K562 (cell line): ENCODE data around the gene JHY. TPM values are rescaled to one million over a fixed set of nuclear protein-coding genes. Genes with fewer than 3 reads are reported as not detected.

Experiments
- ATAC-seq: fragments of 200-7000 bp; cut with Tn5 transposase; 3 replicates; pipeline ENCODE4 v1.9.1; 2020; ENCODE audit warnings: moderate library complexity
- BruUV-seq: library from RNA; stranded (reverse); fragments of 400-500 nt; replicated peaks from 2 replicates; lab custom pipeline; 2021; lab: Mats Ljungman, UMichigan
- CTCF ChIA-PET: fragments of 300-600 bp; formaldehyde crosslinking; extraction: SDS; loops from one replicate; lab custom pipeline; 2021; ENCODE audit warnings: low intra/inter-chr PET ratio; lab: Yijun Ruan, JAX
- POLR2A ChIA-PET: fragments of 300-600, 350-650 bp; sonication (Branson Sonifier 250); formaldehyde crosslinking; extraction: SDS; loops from one replicate; lab custom pipeline; 2021; ENCODE audit warnings: antibody characterized with exemption, inconsistent platforms; lab: Yijun Ruan, JAX
- DNase-seq, 4 experiments: peaks; one replicate each; pipeline versions ENCODE4 v3.0.0 to v3.0.0-alpha.2; 2011 to 2018; ENCODE audit warnings: low spot score in 3 of 4, mixed read lengths in 3 of 4; ENCODE audit errors: extremely low read depth in 1 of 4
- FAIRE-seq: peaks from 2 replicates; lab custom pipeline; 2011; peaks lifted over from hg19 to GRCh38; lab: Jason Lieb, UNC
- H2AFZ ChIP-seq: 2 replicates; pipeline ENCODE4 v1.6.0; 2011; ENCODE audit warnings: low read depth, low read length, control low read depth, inconsistent platforms
- H3K27ac ChIP-seq: fragments of 200-600 bp; 3 replicates; pipeline ENCODE4 v1.8.0; 2011; ENCODE audit warnings: low read depth, mild to moderate bottlenecking, control low read depth, inconsistent platforms, low read length, moderate library complexity, mixed read lengths; ENCODE audit errors: extremely low read depth
- H3K27me3 ChIP-seq, 2 experiments: fragments of 300-600 bp in 1 of 2; 2 replicates in 1 of 2; 3 replicates in 1 of 2; pipeline versions ENCODE4 v1.6.0 to v1.8.0; 2011; ENCODE audit warnings: inconsistent platforms in 2 of 2, low read length in 2 of 2, mild to moderate bottlenecking in 1 of 2, mixed read lengths in 1 of 2, moderate library complexity in 1 of 2; ENCODE audit not compliant: control insufficient read depth in 2 of 2, insufficient read depth in 2 of 2
- H3K36me3 ChIP-seq: fragments of 300-600 bp; 3 replicates; pipeline ENCODE4 v1.8.0; 2011; ENCODE audit warnings: mild to moderate bottlenecking, low read length, inconsistent platforms; ENCODE audit not compliant: control insufficient read depth, insufficient read depth
- H3K4me1 ChIP-seq, 2 experiments: fragments of 200-600 bp in 1 of 2; replicated peaks in 1 of 2; 2 replicates in 1 of 2; 3 replicates in 1 of 2; pipeline versions ENCODE4 v1.5.1 to v1.8.0; 2011; ENCODE audit warnings: inconsistent platforms in 2 of 2, low read length in 2 of 2, mild to moderate bottlenecking in 1 of 2, mixed read lengths in 1 of 2, moderate library complexity in 1 of 2; ENCODE audit not compliant: control insufficient read depth in 2 of 2, insufficient read depth in 2 of 2
- H3K4me2 ChIP-seq: 2 replicates; pipeline ENCODE4 v1.6.1; 2011; ENCODE audit warnings: low read length, control low read depth, inconsistent platforms, mixed read lengths; ENCODE audit not compliant: insufficient read depth
- H3K4me3 ChIP-seq: fragments of 200-600 bp; sonication (generic), shearing (Covaris generic); 2 replicates; pipeline ENCODE4 v1.5.1; 2016; ENCODE audit warnings: control low read depth, inconsistent platforms
- H3K79me2 ChIP-seq: fragments of 200-600 bp; 3 replicates; pipeline ENCODE4 v1.8.0; 2011; ENCODE audit warnings: low read length, inconsistent platforms; ENCODE audit not compliant: control insufficient read depth, insufficient read depth
- H3K9ac ChIP-seq, 2 experiments: 2 replicates each; pipeline versions ENCODE4 v1.6.0 to v1.6.1; 2011; ENCODE audit warnings: low read depth in 2 of 2, low read length in 2 of 2, control low read depth in 1 of 2, inconsistent platforms in 1 of 2, mild to moderate bottlenecking in 1 of 2, mixed read lengths in 1 of 2; ENCODE audit not compliant: insufficient read depth in 1 of 2
- H3K9me1 ChIP-seq: one replicate; pipeline ENCODE4 v1.6.0; 2011; ENCODE audit warnings: inconsistent platforms, mild to moderate bottlenecking, low read length, moderate library complexity; ENCODE audit not compliant: control insufficient read depth, insufficient read depth
- H3K9me3 ChIP-seq: replicated peaks from 2 replicates; pipeline ENCODE4 v1.5.1; 2011; ENCODE audit warnings: low read depth, low read length, inconsistent platforms; ENCODE audit not compliant: control insufficient read depth, insufficient read depth
- H4K20me1 ChIP-seq: replicated peaks from 2 replicates; pipeline ENCODE4 v1.6.1; 2011; ENCODE audit warnings: low read length, inconsistent platforms, mixed read lengths; ENCODE audit not compliant: control insufficient read depth, insufficient read depth
- ADNP ChIP-seq: fragments of 200-800 bp; sonication (Bioruptor generic); IDR thresholded peaks from 2 replicates; pipeline ENCODE4 v1.6.1; 2016; ENCODE audit warnings: missing genetic modification characterization, missing compliant biosample characterization
- ARHGAP35 ChIP-seq: fragments of 450-650 bp; IDR thresholded peaks from 2 replicates; pipeline ENCODE4 v1.6.1; 2018; ENCODE audit not compliant: partially characterized antibody
- BHLHE40 ChIP-seq: IDR thresholded peaks from 2 replicates; pipeline ENCODE4 v1.6.1; 2011; ENCODE audit warnings: low read length, improper control_type of control experiment
- EP300 ChIP-seq: IDR thresholded peaks from 2 replicates; pipeline ENCODE4 v1.6.1; 2012; ENCODE audit warnings: low read length, improper control_type of control experiment
- FOS ChIP-seq: IDR thresholded peaks from 3 replicates; pipeline ENCODE4 v1.6.1; 2011; ENCODE audit not compliant: insufficient read length; ENCODE audit errors: extremely low read depth
- HDAC6 ChIP-seq: IDR thresholded peaks from 2 replicates; pipeline ENCODE4 v1.6.1; 2012; ENCODE audit warnings: low read depth, mild to moderate bottlenecking, control low read depth, inconsistent platforms, low read length, moderate library complexity
- MAFG ChIP-seq: fragments of 450-650 bp; conservative IDR thresholded peaks from 2 replicates; pipeline ENCODE4 v1.6.1; 2016; ENCODE audit warnings: missing genetic modification characterization, missing compliant biosample characterization
- PRMT5 ChIP-seq: sonication (generic); formaldehyde crosslinking; IDR thresholded peaks from 2 replicates; pipeline ENCODE4 v1.5.0; 2020; ENCODE audit warnings: missing genetic modification reagents
- PYGO2 ChIP-seq: fragments of 450-650 bp; IDR thresholded peaks from 2 replicates; pipeline ENCODE4 v1.6.1; 2016; ENCODE audit warnings: mild to moderate bottlenecking, missing genetic modification characterization, moderate library complexity, missing compliant biosample characterization
- SAFB2 ChIP-seq: fragments of 200-400 bp; formaldehyde crosslinking; IDR thresholded peaks from 2 replicates; pipeline ENCODE4 v1.6.1; 2018; ENCODE audit warnings: borderline replicate concordance, low read length, low read depth, moderate library complexity; ENCODE audit not compliant: severe bottlenecking
- TCF7 ChIP-seq: sonication (generic); IDR thresholded peaks from 2 replicates; pipeline ENCODE4 v1.6.1; 2016; ENCODE audit warnings: antibody characterized with exemption, borderline replicate concordance
- XRCC4 ChIP-seq: IDR thresholded peaks from one replicate; pipeline ENCODE4 v1.6.1; 2011; ENCODE audit not compliant: insufficient read depth, insufficient read length; ENCODE audit errors: extremely low read depth
- ZNF407 ChIP-seq: fragments of 450-650 bp; IDR thresholded peaks from 2 replicates; pipeline ENCODE4 v1.6.1; 2016; ENCODE audit warnings: low read depth
- ZNF584 ChIP-seq: fragments of 200-800 bp; sonication (Bioruptor generic); IDR thresholded peaks from 2 replicates; pipeline ENCODE4 v1.6.1; 2016; ENCODE audit warnings: low read depth, mild to moderate bottlenecking, missing genetic modification characterization, missing compliant biosample characterization
- WGBS: fragments of 100-300 bp; shearing (Covaris generic); methylation state at CpG from one replicate; pipeline ENCODE4 v1.1.6; 2016; ENCODE audit warnings: low coverage, mixed read lengths; ENCODE audit not compliant: insufficient coverage; ENCODE audit errors: missing lambda C conversion rate; 5-methylcytosine and 5-hydroxymethylcytosine counted together
- in situ Hi-C: fragments of 300-500 bp; cut with MboI; formaldehyde crosslinking; loops from 4 replicates; pipeline ENCODE4 v1.15.0; 2018; ENCODE audit warnings: inconsistent platforms, mixed read lengths
- intact Hi-C: fragments of 100-400 bp; cut with micrococcal nuclease; formaldehyde crosslinking; loops from 2 replicates; pipeline ENCODE4 v1.14.2; 2022
- polyA plus RNA-seq, 8 experiments: library from polyadenylated mRNA; depleted of rRNA in 4 of 8; stranded (reverse) in 5 of 8; unstranded in 3 of 8; fragments of >200 nt; fragmentation: Nextera tagmentation in 2 of 8; fragmentation: Illumina TruSeq in 1 of 8; extraction: Ambion mirVana in 2 of 8; extraction: Trizol in 1 of 8; gene quantifications; 2 replicates each; pipeline versions ENCODE4 v1.2.1 to v1.2.3, GENCODE V29; 2011 to 2014; ENCODE audit warnings: inconsistent platforms in 1 of 8, missing spikeins in 1 of 8
- total RNA-seq, 7 experiments: library from RNA; depleted of rRNA in 6 of 7; stranded (reverse); fragments of >200 nt in 6 of 7; fragmentation: Illumina TruSeq in 2 of 7; extraction: Trizol in 2 of 7; gene quantifications; 2 replicates each; pipeline versions ENCODE4 v1.2.1 to v1.2.3, GENCODE V29; 2011 to 2021; ENCODE audit warnings: low replicate concordance in 1 of 7
- TF ChIP-seq, protein P1 (sequence below): fragments of 450-650 bp; IDR thresholded peaks from 2 replicates; pipeline ENCODE4 v1.6.1; 2016; ENCODE audit warnings: antibody characterized with exemption

Gene JHY
- total and polyA plus RNA-seq, 9 of the 15 experiments (the other 6 are each of a cell fraction or from before 2014, with no cell fraction given): not detected

GRCh38 chr11:122872046-122872445, 10.5 kb upstream of the JHY start:
- BruUV-seq: no TSS peak
- Histone ChIP-seq H3K9me1 (no peaks in the 10 kb centered on the region), H3K9me3 (no peaks in the 10 kb centered on the region), H3K79me2 (no peaks in the 10 kb centered on the region), H3K27me3 (no peaks in the 10 kb centered on the region), H4K20me1 (no peaks in the 10 kb centered on the region)
- ATAC-seq: no peak
- intact Hi-C loops: no loop called here
- no peak for TF ChIP-seq HDAC6
- TF ChIP-seq PRMT5 (CRISPR knock-in tag): no peak
- TF ChIP-seq ARHGAP35: no peak
- TF ChIP-seq EP300: no peak
- TF ChIP-seq PYGO2: no peak
- no peak for TF ChIP-seq TCF7
- TF ChIP-seq MAFG (tag): no peak
- no peak for TF ChIP-seq SAFB2
- TF ChIP-seq ADNP (tag): no peak
- TF ChIP-seq ZNF407: no peak
- no peak for TF ChIP-seq XRCC4
- TF ChIP-seq FOS: no peak
- no peak for TF ChIP-seq ZNF584 (CRISPR knock-in tag)
- TF ChIP-seq, protein P1, sequence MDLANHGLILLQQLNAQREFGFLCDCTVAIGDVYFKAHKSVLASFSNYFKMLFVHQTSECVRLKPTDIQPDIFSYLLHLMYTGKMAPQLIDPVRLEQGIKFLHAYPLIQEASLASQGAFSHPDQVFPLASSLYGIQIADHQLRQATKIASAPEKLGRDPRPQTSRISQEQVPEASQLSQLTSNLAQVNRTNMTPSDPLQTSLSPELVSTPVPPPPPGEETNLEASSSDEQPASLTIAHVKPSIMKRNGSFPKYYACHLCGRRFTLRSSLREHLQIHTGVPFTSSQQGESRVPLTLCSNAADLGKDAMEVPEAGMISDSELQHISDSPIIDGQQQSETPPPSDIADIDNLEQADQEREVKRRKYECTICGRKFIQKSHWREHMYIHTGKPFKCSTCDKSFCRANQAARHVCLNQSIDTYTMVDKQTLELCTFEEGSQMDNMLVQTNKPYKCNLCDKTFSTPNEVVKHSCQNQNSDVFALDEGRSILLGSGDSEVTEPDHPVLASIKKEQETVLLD: no peak
- no peak for TF ChIP-seq BHLHE40
- TF ChIP-seq, all 486 proteins: peak for 0
- WGBS: 0% methylated on average over 3 of the region's 3 CpGs
- Histone ChIP-seq H3K36me3 (no peaks in the 10 kb centered on the region), H3K4me2 (no peak overlapping the region), H3K4me3 (no peak overlapping the region), H2AFZ (no peak overlapping the region), H3K4me1 (no peaks in the 10 kb centered on the region), H3K9ac (no peak overlapping the region), H3K27ac (no peak overlapping the region)
- no peak for DNase-seq
- FAIRE-seq: no peak
- POLR2A ChIA-PET: no interaction called here
- in situ Hi-C loops: no loop called here
- CTCF ChIA-PET: interaction anchor here (0.6 kb wide), 1 partner anchor 151 kb away, joined by 3 read pairs; no protein-coding TSS in a partner anchor
